Neural cell (in vitro differentiated cells): ENCODE measurements around the gene PIKFYVE. TPM values are rescaled to one million over a fixed set of nuclear protein-coding genes. Genes with fewer than 3 reads are reported as not detected.

ENCODE experiments used
- H2AFZ ChIP-seq: fragments of 200-600, 300-800 bp; sonication (generic), shearing (Covaris generic); 2 replicates; pipeline ENCODE4 v1.6.0; 2014; ENCODE audit warnings: low read depth, mild to moderate bottlenecking, antibody characterized with exemption, low read length, moderate library complexity
- H3F3A ChIP-seq: fragments of 200-600 bp; shearing (Covaris generic); 2 replicates; pipeline ENCODE4 v1.6.1; 2016; ENCODE audit warnings: mild to moderate bottlenecking, moderate library complexity, mixed read lengths, antibody characterized with exemption, low read length; ENCODE audit not compliant: insufficient read depth, poor library complexity, severe bottlenecking
- H3K27ac ChIP-seq: fragments of 200-600, 300-800 bp; sonication (generic), shearing (Covaris generic); 2 replicates; pipeline ENCODE4 v1.5.1; 2014; ENCODE audit warnings: mild to moderate bottlenecking, low read length, moderate library complexity
- H3K27me3 ChIP-seq: fragments of 300-800, 200-600 bp; sonication (generic), shearing (Covaris generic); 2 replicates; pipeline ENCODE4 v1.6.0; 2014; ENCODE audit warnings: mild to moderate bottlenecking, low read depth, low read length, moderate library complexity; ENCODE audit not compliant: insufficient read depth
- H3K36me3 ChIP-seq: fragments of 300-800, 200-600 bp; sonication (generic), shearing (Covaris generic); 2 replicates; pipeline ENCODE4 v1.5.1; 2014; ENCODE audit warnings: mild to moderate bottlenecking, antibody characterized with exemption, low read length, moderate library complexity; ENCODE audit not compliant: insufficient read depth
- H3K4me2 ChIP-seq: fragments of 300-800, 200-600 bp; sonication (generic), shearing (Covaris generic); 2 replicates; pipeline ENCODE4 v1.6.0; 2014; ENCODE audit warnings: mild to moderate bottlenecking, low read length
- H3K4me3 ChIP-seq: fragments of 300-800, 200-600 bp; sonication (generic), shearing (Covaris generic); 2 replicates; pipeline ENCODE4 v1.5.1; 2014; ENCODE audit warnings: mild to moderate bottlenecking, low read length, moderate library complexity
- H3K79me2 ChIP-seq: fragments of 200-600 bp; shearing (Covaris generic); replicated peaks from 2 replicates; pipeline ENCODE4 v1.6.0; 2014; ENCODE audit warnings: mild to moderate bottlenecking, low read length, moderate library complexity; ENCODE audit not compliant: insufficient read depth
- H3K9ac ChIP-seq: fragments of 300-800, 200-600 bp; sonication (generic), shearing (Covaris generic); 2 replicates; pipeline ENCODE4 v1.6.1; 2016; ENCODE audit warnings: mild to moderate bottlenecking, low read length, mixed read lengths
- H3K9me2 ChIP-seq: fragments of 200-600 bp; shearing (Covaris generic); 2 replicates; pipeline ENCODE4 v1.6.1; 2016; ENCODE audit warnings: mild to moderate bottlenecking, low read length, mixed read lengths; ENCODE audit not compliant: insufficient read depth
- H3K9me3 ChIP-seq: fragments of 200-600, 300-800 bp; sonication (generic), shearing (Covaris generic); 2 replicates; pipeline ENCODE4 v1.6.1; 2016; ENCODE audit warnings: mild to moderate bottlenecking, mixed run types, low read length, moderate library complexity, mixed read lengths
- H4K20me1 ChIP-seq: fragments of 200-600 bp; shearing (Covaris generic); 2 replicates; pipeline ENCODE4 v1.6.1; 2016; ENCODE audit warnings: mild to moderate bottlenecking, mixed run types; ENCODE audit not compliant: insufficient read depth
- CTCF ChIP-seq: fragments of 450-650 bp; IDR thresholded peaks from 2 replicates; pipeline ENCODE4 v1.5.1; 2014; ENCODE audit warnings: antibody characterized with exemption, mild to moderate bottlenecking, moderate library complexity; ENCODE audit not compliant: poor library complexity, severe bottlenecking
- EP300 ChIP-seq: fragments of 450-650 bp; conservative IDR thresholded peaks from 2 replicates; pipeline ENCODE4 v1.6.1; 2014; ENCODE audit warnings: antibody characterized with exemption, mild to moderate bottlenecking, moderate library complexity; ENCODE audit not compliant: poor library complexity, severe bottlenecking
- EZH2 ChIP-seq: fragments of 200-600, 300-800 bp; shearing (Covaris generic), sonication (generic); IDR thresholded peaks from 2 replicates; pipeline ENCODE4 v1.6.1; 2014; ENCODE audit warnings: antibody characterized with exemption, low read length, borderline replicate concordance, mild to moderate bottlenecking; ENCODE audit not compliant: insufficient read depth, poor library complexity, severe bottlenecking
- MXI1 ChIP-seq: fragments of 450-650 bp; conservative IDR thresholded peaks from 2 replicates; pipeline ENCODE4 v1.6.1; 2014; ENCODE audit warnings: antibody characterized with exemption, mild to moderate bottlenecking; ENCODE audit not compliant: poor library complexity, severe bottlenecking
- POLR2AphosphoS5 ChIP-seq: IDR thresholded peaks from 2 replicates; pipeline ENCODE4 v1.6.1; 2012
- RAD21 ChIP-seq: fragments of 450-650 bp; conservative IDR thresholded peaks from 2 replicates; pipeline ENCODE4 v1.6.1; 2014; ENCODE audit warnings: antibody characterized with exemption, mild to moderate bottlenecking, moderate library complexity
- REST ChIP-seq: IDR thresholded peaks from 2 replicates; pipeline ENCODE4 v1.6.1; 2012; ENCODE audit warnings: borderline replicate concordance
- SMC3 ChIP-seq: fragments of 450-650 bp; conservative IDR thresholded peaks from 2 replicates; pipeline ENCODE4 v1.6.1; 2014; ENCODE audit warnings: antibody characterized with exemption, mild to moderate bottlenecking, moderate library complexity; ENCODE audit not compliant: poor library complexity
- TAF1 ChIP-seq: IDR thresholded peaks from 2 replicates; pipeline ENCODE4 v1.6.1; 2012; ENCODE audit warnings: low read depth
- polyA plus RNA-seq: library from polyadenylated mRNA; depleted of rRNA; stranded (reverse); fragments of >200 nt; gene quantifications from 2 replicates; pipeline ENCODE4 v1.2.3, GENCODE V29; 2014

Gene PIKFYVE
- polyA plus RNA-seq, 1 donor from 2014 or later: 27.1 TPM

- H3K9me3 ChIP-seq: no peaks in the 10 kb centered on the region
- no peaks in the 10 kb centered on the region for H4K20me1 ChIP-seq
- H3K79me2 ChIP-seq: no peaks in the 10 kb centered on the region
- H3K27ac ChIP-seq: no peak overlapping the region
- H3K4me2 ChIP-seq: no peak overlapping the region
- H3K9me2 ChIP-seq: no peaks in the 10 kb centered on the region
- no peaks in the 10 kb centered on the region for H3K27me3 ChIP-seq
- H3K9ac ChIP-seq: no peak overlapping the region
- no peak overlapping the region for H2AFZ ChIP-seq
- H3K36me3 ChIP-seq: no peaks in the 10 kb centered on the region
- TF ChIP-seq SMC3 (no peak), RAD21 (no peak), EP300 (no peak), REST (no peak), MXI1 (no peak), TAF1 (no peak), CTCF (no peak), EZH2 (no peak), POLR2AphosphoS5 (no peak)
- no peaks in the 10 kb centered on the region for H3F3A ChIP-seq
- no peak overlapping the region for H3K4me3 ChIP-seq
Measured at GRCh38 chr2:208224802-208225201, 41.3 kb upstream of the PIKFYVE start.

GRCh38 chr2:208227581-208228232 lies 38.3 kb upstream of the PIKFYVE start:
- H3F3A ChIP-seq: no peaks in the 10 kb centered on the region
- H3K4me3 ChIP-seq: no peak overlapping the region
- no peak overlapping the region for H3K4me2 ChIP-seq
- no peak overlapping the region for H2AFZ ChIP-seq
- no peaks in the 10 kb centered on the region for H3K9me2 ChIP-seq
- no peak for TF ChIP-seq TAF1
- no peak for TF ChIP-seq POLR2AphosphoS5
- no peak for TF ChIP-seq CTCF
- TF ChIP-seq REST: no peak
- TF ChIP-seq SMC3: no peak
- no peak for TF ChIP-seq EZH2
- no peak for TF ChIP-seq MXI1
- no peak for TF ChIP-seq RAD21
- TF ChIP-seq EP300: no peak
- no peaks in the 10 kb centered on the region for H3K9me3 ChIP-seq
- H3K27ac ChIP-seq: no peak overlapping the region
- H3K79me2 ChIP-seq: no peaks in the 10 kb centered on the region
- H4K20me1 ChIP-seq: no peaks in the 10 kb centered on the region
- no peaks in the 10 kb centered on the region for H3K36me3 ChIP-seq
- no peak overlapping the region for H3K9ac ChIP-seq
- H3K27me3 ChIP-seq: no peaks in the 10 kb centered on the region
